ENCODE results near the gene COQ8B. TPM values are rescaled to one million over a fixed set of nuclear protein-coding genes. Genes with fewer than 3 reads are reported as not detected.

The COQ8B gene
- total RNA-seq, 2 donors from 2014 or later: 23.3 to 26.6 TPM

DNA sequence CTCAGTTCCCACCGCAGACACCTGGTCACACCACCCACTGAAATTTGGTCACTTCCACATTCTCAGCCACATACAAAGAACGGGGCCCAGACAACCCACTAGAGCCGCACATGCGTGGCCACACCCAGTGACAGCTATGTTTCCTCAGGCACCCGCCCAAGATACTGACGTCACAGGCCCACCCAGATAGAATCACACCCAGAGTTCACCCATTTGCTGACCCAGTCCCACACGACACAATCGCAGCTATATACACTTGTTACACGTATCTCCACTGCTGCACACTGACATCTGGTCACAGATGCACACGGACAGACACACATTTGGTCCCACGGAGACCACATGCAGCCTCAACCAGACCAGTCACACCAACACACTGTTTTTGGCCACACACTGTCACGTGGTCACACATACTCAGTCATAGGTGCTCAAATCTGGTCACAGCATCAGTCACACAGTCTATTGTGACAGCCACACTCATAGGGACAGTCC is 29.1 kb downstream of the COQ8B start:
- Histone ChIP-seq H3K36me3 (peaks cover 27% of the 10 kb centered on the region), H3K9me3 (no peaks in the 10 kb centered on the region), H3K27ac (peak overlapping the region; percentile 51 to 91), H3K4me1 (peaks cover 0 to 41% of the 10 kb centered on the region in 2 donors), H3K27me3 (no peaks in the 10 kb centered on the region), H3K4me3 (peak overlapping the region in 1 of 2 donors; percentile 7)
- DNase-seq (ENCODE audit: low spot score): peak; percentile 98
- TF ChIP-seq, protein P1, sequence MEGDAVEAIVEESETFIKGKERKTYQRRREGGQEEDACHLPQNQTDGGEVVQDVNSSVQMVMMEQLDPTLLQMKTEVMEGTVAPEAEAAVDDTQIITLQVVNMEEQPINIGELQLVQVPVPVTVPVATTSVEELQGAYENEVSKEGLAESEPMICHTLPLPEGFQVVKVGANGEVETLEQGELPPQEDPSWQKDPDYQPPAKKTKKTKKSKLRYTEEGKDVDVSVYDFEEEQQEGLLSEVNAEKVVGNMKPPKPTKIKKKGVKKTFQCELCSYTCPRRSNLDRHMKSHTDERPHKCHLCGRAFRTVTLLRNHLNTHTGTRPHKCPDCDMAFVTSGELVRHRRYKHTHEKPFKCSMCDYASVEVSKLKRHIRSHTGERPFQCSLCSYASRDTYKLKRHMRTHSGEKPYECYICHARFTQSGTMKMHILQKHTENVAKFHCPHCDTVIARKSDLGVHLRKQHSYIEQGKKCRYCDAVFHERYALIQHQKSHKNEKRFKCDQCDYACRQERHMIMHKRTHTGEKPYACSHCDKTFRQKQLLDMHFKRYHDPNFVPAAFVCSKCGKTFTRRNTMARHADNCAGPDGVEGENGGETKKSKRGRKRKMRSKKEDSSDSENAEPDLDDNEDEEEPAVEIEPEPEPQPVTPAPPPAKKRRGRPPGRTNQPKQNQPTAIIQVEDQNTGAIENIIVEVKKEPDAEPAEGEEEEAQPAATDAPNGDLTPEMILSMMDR (IDR thresholded peaks at IDR 0.05): no peak

DNA sequence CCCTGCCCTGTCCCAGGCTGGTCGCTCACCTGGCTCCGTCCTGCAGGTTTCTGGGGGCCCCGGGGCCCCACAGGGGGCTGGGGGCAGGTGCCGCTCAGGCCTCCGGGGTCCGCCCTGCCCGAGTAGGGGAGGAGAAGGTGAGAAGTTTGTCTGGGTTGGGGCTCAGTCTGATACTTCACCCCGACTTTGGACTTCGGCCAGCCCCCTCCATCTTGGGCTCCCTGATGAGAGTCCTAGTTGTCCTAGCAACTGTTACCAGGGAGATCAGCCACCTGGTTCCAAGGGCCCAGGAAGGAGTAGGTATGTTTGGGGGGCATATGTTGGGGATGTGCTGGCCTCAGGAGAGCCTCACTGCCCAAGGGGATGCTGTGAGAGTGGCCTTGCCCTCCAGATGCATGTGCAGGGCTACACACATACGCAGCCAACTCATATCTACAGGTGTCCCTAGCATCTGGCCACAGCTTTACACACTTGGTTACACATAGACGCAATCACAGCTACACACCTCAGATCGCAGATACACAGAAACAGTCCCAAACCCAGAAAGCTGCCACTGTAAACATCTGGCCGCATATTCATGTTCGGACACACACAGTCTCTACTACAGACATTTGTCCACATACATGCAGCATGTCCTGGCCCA is 29.7 kb downstream of the COQ8B start:
- H3K36me3 ChIP-seq: peaks cover 27% of the 10 kb centered on the region
- peak overlapping the region; percentile 51 to 91 for H3K27ac ChIP-seq
- no peak overlapping the region for H3K4me3 ChIP-seq
- peaks cover 0 to 41% of the 10 kb centered on the region in 2 donors for H3K4me1 ChIP-seq
- TF ChIP-seq, protein P1 (IDR thresholded peaks at IDR 0.05): no peak
- H3K9me3 ChIP-seq: no peaks in the 10 kb centered on the region
- DNase-seq (ENCODE audit: low spot score): no peak
- H3K27me3 ChIP-seq: no peaks in the 10 kb centered on the region

DNA sequence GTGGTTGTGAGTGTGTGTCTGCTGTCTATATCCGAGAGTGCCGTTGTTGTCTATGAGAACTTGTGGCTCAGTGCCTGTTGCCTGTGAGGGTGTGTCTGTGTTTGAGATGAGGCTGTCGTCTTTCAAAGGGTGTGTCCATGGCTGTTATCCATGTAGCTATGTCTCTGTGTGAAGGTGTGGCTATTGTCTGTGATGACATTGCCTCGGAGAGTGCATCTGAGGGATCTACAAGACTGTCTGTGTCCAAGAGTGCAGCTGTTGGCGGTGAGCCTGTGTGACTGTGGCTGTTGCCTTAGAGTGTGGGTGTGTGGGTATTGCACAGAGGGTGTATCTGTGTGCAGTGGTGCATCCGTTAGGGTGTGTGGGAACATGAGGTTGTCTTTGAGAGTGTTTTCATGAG is 31.1 kb downstream of the COQ8B start:
- H3K4me3 ChIP-seq: no peak overlapping the region
- H3K27me3 ChIP-seq: no peaks in the 10 kb centered on the region
- TF ChIP-seq, protein P1 (IDR thresholded peaks at IDR 0.05): no peak
- peaks cover 0 to 28% of the 10 kb centered on the region in 2 donors for H3K4me1 ChIP-seq
- H3K27ac ChIP-seq: no peak overlapping the region
- DNase-seq (ENCODE audit: low spot score): no peak
- no peaks in the 10 kb centered on the region for H3K9me3 ChIP-seq
- peaks cover 32% of the 10 kb centered on the region for H3K36me3 ChIP-seq

DNA sequence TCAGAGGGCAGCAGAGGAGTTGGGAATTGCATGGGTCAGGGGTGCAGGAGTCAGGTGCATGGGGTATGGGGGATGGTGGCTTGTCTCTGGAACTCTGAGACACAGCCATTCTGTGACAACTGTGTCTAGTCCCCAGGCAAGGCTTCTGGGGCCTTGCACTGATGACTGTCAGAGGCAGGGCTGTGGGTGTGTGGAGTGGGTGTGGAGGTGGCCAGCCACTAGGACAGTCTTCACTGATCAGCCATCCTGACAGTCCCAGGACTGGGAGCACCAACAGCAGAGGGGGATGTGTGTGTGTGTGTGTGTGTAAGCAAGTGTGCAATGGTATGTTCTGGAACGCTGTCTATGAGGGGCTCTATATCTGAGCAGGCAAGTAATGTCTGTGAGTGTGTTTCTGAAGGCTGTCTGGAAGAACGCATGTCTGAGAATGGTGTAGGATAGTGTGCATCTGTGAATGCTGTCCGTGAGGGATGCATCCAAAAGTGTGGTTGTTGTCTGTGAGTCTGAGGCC is 31.6 kb downstream of the COQ8B start:
- peaks cover 37% of the 10 kb centered on the region for H3K36me3 ChIP-seq
- no peak overlapping the region for H3K27ac ChIP-seq
- H3K27me3 ChIP-seq: no peaks in the 10 kb centered on the region
- H3K9me3 ChIP-seq: no peaks in the 10 kb centered on the region
- TF ChIP-seq, protein P1 (IDR thresholded peaks at IDR 0.05): no peak
- peaks cover 0 to 26% of the 10 kb centered on the region in 2 donors for H3K4me1 ChIP-seq
- H3K4me3 ChIP-seq: no peak overlapping the region
- no peak for DNase-seq (ENCODE audit: low spot score)

DNA sequence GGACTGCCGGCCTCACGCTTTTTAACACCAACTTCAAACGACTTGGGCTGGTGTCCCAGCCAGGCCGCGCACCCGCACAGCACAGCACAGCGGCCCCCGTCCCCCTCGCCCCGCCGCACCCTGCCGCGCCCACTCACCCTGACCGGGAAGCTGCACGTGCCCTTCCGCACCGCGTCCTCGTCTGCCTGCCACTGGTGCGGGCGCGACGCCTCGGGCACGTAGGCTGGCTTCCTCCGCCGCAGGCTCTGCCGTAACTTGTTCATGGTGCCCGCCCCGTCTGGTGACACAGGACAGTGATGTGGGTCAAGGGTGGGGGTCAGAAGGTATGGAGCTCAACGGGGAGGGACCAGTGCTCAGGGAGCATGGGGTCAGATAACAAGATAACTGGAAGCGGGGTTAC is 32.4 kb downstream of the COQ8B start:
- no peaks in the 10 kb centered on the region for H3K27me3 ChIP-seq
- H3K4me3 ChIP-seq: no peak overlapping the region
- H3K36me3 ChIP-seq: peaks cover 45% of the 10 kb centered on the region
- peaks cover 0 to 19% of the 10 kb centered on the region in 2 donors for H3K4me1 ChIP-seq
- H3K9me3 ChIP-seq: no peaks in the 10 kb centered on the region
- DNase-seq (ENCODE audit: low spot score): no peak
- TF ChIP-seq, protein P1 (IDR thresholded peaks at IDR 0.05): no peak
- H3K27ac ChIP-seq: no peak overlapping the region
